SJSA1 (cell line): ENCODE data around the gene IFIT3. TPM values are rescaled to one million over a fixed set of nuclear protein-coding genes. Genes with fewer than 3 reads are reported as not detected.

Source experiments
- DNase-seq, 2 experiments: peaks; one replicate each; pipeline ENCODE4 v3.0.0-alpha.2; 2015 to 2020; ENCODE audit warnings: low spot score in 2 of 2, low read depth in 1 of 2
- H3K27ac ChIP-seq: fragments of 250-450 bp; sonication (Bioruptor Pico); 2 replicates; pipeline ENCODE4 v1.5.1; 2020; ENCODE audit warnings: mild to moderate bottlenecking, moderate library complexity
- H3K27me3 ChIP-seq: fragments of 250-450 bp; sonication (Bioruptor Pico); replicated peaks from 2 replicates; pipeline ENCODE4 v1.5.1; 2020; ENCODE audit warnings: mild to moderate bottlenecking, moderate library complexity
- H3K36me3 ChIP-seq: fragments of 250-450 bp; sonication (Bioruptor Pico); 2 replicates; pipeline ENCODE4 v1.5.1; 2020; ENCODE audit warnings: mild to moderate bottlenecking
- H3K4me1 ChIP-seq: fragments of 250-450 bp; sonication (Bioruptor Pico); replicated peaks from 2 replicates; pipeline ENCODE4 v1.6.1; 2021; ENCODE audit warnings: mild to moderate bottlenecking
- H3K4me3 ChIP-seq: fragments of 250-450 bp; sonication (Bioruptor Pico); 2 replicates; pipeline ENCODE4 v1.5.1; 2020; ENCODE audit warnings: mild to moderate bottlenecking
- H3K9me3 ChIP-seq: fragments of 250-450 bp; sonication (Bioruptor Pico); replicated peaks from 2 replicates; pipeline ENCODE4 v1.5.1; 2020; ENCODE audit warnings: mild to moderate bottlenecking
- total RNA-seq: library from RNA; depleted of rRNA; stranded (reverse); fragments of >200 nt; shearing (Covaris generic); gene quantifications from 2 replicates; pipeline ENCODE4 v1.2.3, GENCODE V29; 2014

The IFIT3 gene
- total RNA-seq, 1 experiment from 2014 or later = 12.9 TPM

- DNase-seq = no peak
- no peak overlapping the region for H3K27ac ChIP-seq
- H3K27me3 ChIP-seq = no peaks in the 10 kb centered on the region
- H3K4me3 ChIP-seq = no peak overlapping the region
- no peaks in the 10 kb centered on the region for H3K9me3 ChIP-seq
- no peaks in the 10 kb centered on the region for H3K36me3 ChIP-seq
- peaks cover 10% of the 10 kb centered on the region for H3K4me1 ChIP-seq
Measured at GRCh38 chr10:89297356-89297755, 30.4 kb upstream of the IFIT3 start.

GRCh38 chr10:89297791-89298190 lies 30.0 kb upstream of the IFIT3 start:
- Histone ChIP-seq H3K27me3 (no peaks in the 10 kb centered on the region), H3K27ac (no peak overlapping the region), H3K36me3 (no peaks in the 10 kb centered on the region), H3K4me1 (peaks cover 15% of the 10 kb centered on the region), H3K9me3 (no peaks in the 10 kb centered on the region), H3K4me3 (no peak overlapping the region)
- DNase-seq = no peak

- no peaks in the 10 kb centered on the region for H3K9me3 ChIP-seq
- H3K27me3 ChIP-seq = no peaks in the 10 kb centered on the region
- H3K36me3 ChIP-seq = no peaks in the 10 kb centered on the region
- H3K4me1 ChIP-seq = peaks cover 15% of the 10 kb centered on the region
- no peak for DNase-seq
- no peak overlapping the region for H3K4me3 ChIP-seq
- H3K27ac ChIP-seq = no peak overlapping the region
Measured at GRCh38 chr10:89299031-89299430, 28.8 kb upstream of the IFIT3 start.

- H3K9me3 ChIP-seq = no peaks in the 10 kb centered on the region
- no peaks in the 10 kb centered on the region for H3K36me3 ChIP-seq
- peak overlapping the region; percentile 71 for H3K27ac ChIP-seq
- peaks cover 15% of the 10 kb centered on the region for H3K4me1 ChIP-seq
- DNase-seq = peak in 1 of 2 experiments; percentile 35
- peak overlapping the region; percentile 40 for H3K4me3 ChIP-seq
- H3K27me3 ChIP-seq = no peaks in the 10 kb centered on the region
Measured at GRCh38 chr10:89301232-89301631, 26.6 kb upstream of the IFIT3 start.

- Histone ChIP-seq H3K36me3 (no peaks in the 10 kb centered on the region), H3K9me3 (no peaks in the 10 kb centered on the region), H3K4me3 (peak within 1 kb of the TSS; percentile 40), H3K27me3 (no peaks in the 10 kb centered on the region), H3K4me1 (peaks cover 15% of the 10 kb centered on the region), H3K27ac (peak within 1 kb of the TSS; percentile 71)
- DNase-seq = peak in 1 of 2 experiments; percentile 73
Measured at GRCh38 chr10:89301721-89302445, 25.9 kb upstream of the IFIT3 start, which contains the start of gene IFIT2. TSS of gene IFIT2 (plus strand) at chr10:89302046. CDS start at chr10:89302124, 78 bp downstream.

GRCh38 chr10:89302625-89303024 lies 25.2 kb upstream of the IFIT3 start:
- Histone ChIP-seq H3K4me3 (no peak overlapping the region), H3K27ac (no peak overlapping the region), H3K9me3 (no peaks in the 10 kb centered on the region), H3K36me3 (no peaks in the 10 kb centered on the region), H3K27me3 (no peaks in the 10 kb centered on the region), H3K4me1 (peaks cover 15% of the 10 kb centered on the region)
- no peak for DNase-seq

GRCh38 chr10:89303161-89303560 lies 24.6 kb upstream of the IFIT3 start:
- no peak overlapping the region for H3K27ac ChIP-seq
- H3K4me1 ChIP-seq = peaks cover 15% of the 10 kb centered on the region
- no peaks in the 10 kb centered on the region for H3K36me3 ChIP-seq
- H3K9me3 ChIP-seq = no peaks in the 10 kb centered on the region
- no peak overlapping the region for H3K4me3 ChIP-seq
- DNase-seq = no peak
- H3K27me3 ChIP-seq = no peaks in the 10 kb centered on the region

- H3K27ac ChIP-seq = no peak overlapping the region
- DNase-seq = no peak
- H3K9me3 ChIP-seq = no peaks in the 10 kb centered on the region
- H3K4me1 ChIP-seq = peaks cover 15% of the 10 kb centered on the region
- H3K36me3 ChIP-seq = no peaks in the 10 kb centered on the region
- H3K27me3 ChIP-seq = no peaks in the 10 kb centered on the region
- H3K4me3 ChIP-seq = no peak overlapping the region
Measured at GRCh38 chr10:89304026-89304425, 23.8 kb upstream of the IFIT3 start.

- H3K27me3 ChIP-seq = no peaks in the 10 kb centered on the region
- H3K27ac ChIP-seq = no peak overlapping the region
- H3K36me3 ChIP-seq = no peaks in the 10 kb centered on the region
- DNase-seq = no peak
- no peaks in the 10 kb centered on the region for H3K9me3 ChIP-seq
- no peak overlapping the region for H3K4me3 ChIP-seq
- H3K4me1 ChIP-seq = peaks cover 15% of the 10 kb centered on the region
Measured at GRCh38 chr10:89304446-89304845, 23.4 kb upstream of the IFIT3 start.

- Histone ChIP-seq H3K4me3 (no peak overlapping the region), H3K27me3 (no peaks in the 10 kb centered on the region), H3K9me3 (no peaks in the 10 kb centered on the region)
Measured at GRCh38 chr10:89304925-89305324, 22.9 kb upstream of the IFIT3 start.

GRCh38 chr10:89305766-89306433 lies 21.9 kb upstream of the IFIT3 start:
- no peak overlapping the region for H3K27ac ChIP-seq
- no peaks in the 10 kb centered on the region for H3K9me3 ChIP-seq
- H3K27me3 ChIP-seq = no peaks in the 10 kb centered on the region
- H3K4me3 ChIP-seq = no peak overlapping the region
- DNase-seq = no peak
- H3K36me3 ChIP-seq = no peaks in the 10 kb centered on the region
- peaks cover 15% of the 10 kb centered on the region for H3K4me1 ChIP-seq

More at GRCh38 chr10:89304925-89305324, 22.9 kb upstream of the IFIT3 start:
- Histone ChIP-seq H3K36me3 (no peaks in the 10 kb centered on the region), H3K4me1 (peaks cover 15% of the 10 kb centered on the region), H3K27ac (no peak overlapping the region)
- no peak for DNase-seq

GRCh38 chr10:89306434-89307268 lies 21.1 kb upstream of the IFIT3 start:
- Histone ChIP-seq H3K36me3 (no peaks in the 10 kb centered on the region), H3K27me3 (no peaks in the 10 kb centered on the region), H3K4me1 (peaks cover 8% of the 10 kb centered on the region), H3K4me3 (no peak overlapping the region), H3K9me3 (no peaks in the 10 kb centered on the region), H3K27ac (no peak overlapping the region)
- DNase-seq = no peak

- no peak for DNase-seq
Measured at GRCh38 chr10:89307269-89307577, 20.6 kb upstream of the IFIT3 start.

GRCh38 chr10:89308266-89308665 lies 19.5 kb upstream of the IFIT3 start:
- Histone ChIP-seq H3K9me3 (no peaks in the 10 kb centered on the region), H3K27ac (no peak overlapping the region), H3K4me3 (no peak overlapping the region), H3K36me3 (no peaks in the 10 kb centered on the region), H3K27me3 (no peaks in the 10 kb centered on the region), H3K4me1 (no peaks in the 10 kb centered on the region)
- DNase-seq = no peak

More at GRCh38 chr10:89307269-89307577, 20.6 kb upstream of the IFIT3 start:
- no peak overlapping the region for H3K4me3 ChIP-seq
- H3K4me1 ChIP-seq = peaks cover 6% of the 10 kb centered on the region
- no peak overlapping the region for H3K27ac ChIP-seq
- no peaks in the 10 kb centered on the region for H3K27me3 ChIP-seq
- H3K9me3 ChIP-seq = no peaks in the 10 kb centered on the region
- no peaks in the 10 kb centered on the region for H3K36me3 ChIP-seq
